ENCODE measurements around the gene BUB1. TPM values are rescaled to one million over a fixed set of nuclear protein-coding genes. Genes with fewer than 3 reads are reported as not detected.

Gene BUB1
- total RNA-seq, 6 donors from 2014 or later = 1.0 to 4.7 (median 3.0) TPM

DNA sequence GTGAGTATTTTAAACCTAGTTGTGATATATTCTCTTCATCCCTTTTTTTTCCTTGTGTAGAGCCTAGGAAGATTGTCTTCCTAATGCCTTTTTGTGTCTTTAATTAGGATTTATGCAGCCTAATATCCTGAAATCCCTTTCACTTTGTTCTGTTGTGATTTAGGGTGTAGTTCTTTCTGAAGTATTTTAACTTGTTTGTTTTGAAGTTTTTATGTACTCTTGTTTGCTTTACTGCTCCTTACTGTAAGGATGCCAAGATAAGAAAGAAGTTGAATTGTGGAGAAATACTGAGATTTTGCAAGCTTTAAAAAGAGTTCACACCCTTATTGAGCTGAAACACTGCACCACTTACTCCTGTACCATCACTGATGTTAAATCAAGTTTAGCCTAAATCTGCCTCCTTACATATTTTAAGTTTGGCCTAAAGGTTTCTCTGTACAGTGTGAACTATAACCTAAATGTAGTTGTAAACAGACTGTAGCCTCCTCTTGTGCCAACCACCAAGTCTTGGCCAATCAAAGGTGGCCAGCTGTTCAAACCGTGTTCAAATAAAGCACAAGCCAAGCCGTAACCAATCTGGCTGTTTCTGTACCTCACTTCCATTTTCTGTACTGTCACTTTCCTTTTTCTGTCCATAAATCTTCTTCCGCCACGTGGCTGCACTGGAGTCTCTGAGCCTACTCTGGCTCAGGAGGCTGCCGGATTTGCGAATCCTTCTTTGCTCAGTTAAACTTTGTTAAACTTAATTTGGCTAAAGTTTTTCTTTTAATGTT is 36.8 kb upstream of the BUB1 start:
- ATAC-seq (ENCODE audit: low FRiP score in 2 of 2) = no peak
- no peaks in the 10 kb centered on the region for H3K36me3 ChIP-seq
- no peak for DNase-seq
- no peaks in the 10 kb centered on the region for H3K27me3 ChIP-seq
- H3K9me3 ChIP-seq = no peaks in the 10 kb centered on the region
- 51 to 56% methylated on average over 6 of the region's 6 CpGs for WGBS, 2 donors
- peaks cover 0 to 10% (median 1%) of the 10 kb centered on the region in 4 donors for H3K4me1 ChIP-seq
- H3K27ac ChIP-seq = no peak overlapping the region
- no peak for TF ChIP-seq POLR2A (IDR thresholded peaks at IDR 0.05)
- TF ChIP-seq POLR2AphosphoS5 (IDR thresholded peaks at IDR 0.05) = no peak
- TF ChIP-seq, protein P1, sequence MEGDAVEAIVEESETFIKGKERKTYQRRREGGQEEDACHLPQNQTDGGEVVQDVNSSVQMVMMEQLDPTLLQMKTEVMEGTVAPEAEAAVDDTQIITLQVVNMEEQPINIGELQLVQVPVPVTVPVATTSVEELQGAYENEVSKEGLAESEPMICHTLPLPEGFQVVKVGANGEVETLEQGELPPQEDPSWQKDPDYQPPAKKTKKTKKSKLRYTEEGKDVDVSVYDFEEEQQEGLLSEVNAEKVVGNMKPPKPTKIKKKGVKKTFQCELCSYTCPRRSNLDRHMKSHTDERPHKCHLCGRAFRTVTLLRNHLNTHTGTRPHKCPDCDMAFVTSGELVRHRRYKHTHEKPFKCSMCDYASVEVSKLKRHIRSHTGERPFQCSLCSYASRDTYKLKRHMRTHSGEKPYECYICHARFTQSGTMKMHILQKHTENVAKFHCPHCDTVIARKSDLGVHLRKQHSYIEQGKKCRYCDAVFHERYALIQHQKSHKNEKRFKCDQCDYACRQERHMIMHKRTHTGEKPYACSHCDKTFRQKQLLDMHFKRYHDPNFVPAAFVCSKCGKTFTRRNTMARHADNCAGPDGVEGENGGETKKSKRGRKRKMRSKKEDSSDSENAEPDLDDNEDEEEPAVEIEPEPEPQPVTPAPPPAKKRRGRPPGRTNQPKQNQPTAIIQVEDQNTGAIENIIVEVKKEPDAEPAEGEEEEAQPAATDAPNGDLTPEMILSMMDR (IDR thresholded peaks at IDR 0.05) = no peak
- TF ChIP-seq EP300 (IDR thresholded peaks at IDR 0.05) = no peak
- H3K4me3 ChIP-seq = no peak overlapping the region

DNA sequence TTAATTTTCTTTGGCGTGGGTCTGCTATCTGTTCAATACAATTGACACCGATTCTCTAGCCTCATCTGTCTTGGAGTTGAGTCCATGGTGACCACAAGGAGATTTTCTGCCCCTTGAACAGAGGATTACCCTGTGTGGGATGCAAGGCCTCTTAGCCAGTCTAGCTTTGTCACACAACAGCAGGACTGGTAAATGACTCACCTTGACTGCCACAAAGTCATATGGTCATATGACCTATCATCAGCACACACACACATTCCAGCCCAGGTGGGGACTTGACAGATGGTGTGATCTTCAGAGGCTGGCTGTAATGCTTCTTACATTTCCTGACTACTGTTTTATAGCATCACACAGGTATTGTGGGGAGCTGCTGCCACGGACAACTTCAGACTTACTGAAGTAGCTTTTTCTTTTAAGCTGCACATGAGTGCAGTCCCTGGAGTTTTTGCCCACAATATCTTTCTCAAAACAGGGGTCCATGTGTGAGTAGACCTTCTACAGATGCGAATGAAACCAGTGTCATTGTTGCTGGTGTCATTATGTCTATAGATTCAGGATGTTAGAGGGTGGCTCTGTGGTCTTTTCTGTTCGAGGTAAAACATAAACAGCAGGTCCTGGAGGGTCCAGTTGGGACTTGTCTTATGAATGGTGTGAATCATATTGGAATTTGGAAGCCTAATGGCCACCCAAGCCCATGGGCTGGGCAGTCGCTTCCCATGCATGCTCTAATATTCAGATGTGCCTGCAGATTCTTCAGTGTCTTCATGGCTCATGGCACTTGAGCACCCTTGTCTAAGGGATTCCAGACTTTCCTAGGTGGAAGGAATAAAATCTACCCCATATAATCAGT is 35.9 kb upstream of the BUB1 start:
- Histone ChIP-seq H3K9me3 (no peaks in the 10 kb centered on the region), H3K4me3 (no peak overlapping the region), H3K27ac (no peak overlapping the region), H3K4me1 (peaks cover 0 to 10% (median 1%) of the 10 kb centered on the region in 4 donors), H3K36me3 (no peaks in the 10 kb centered on the region), H3K27me3 (no peaks in the 10 kb centered on the region)
- 80 to 100% methylated on average over 4 to 6 of the region's 6 CpGs for WGBS, 2 donors
- DNase-seq (no peak), ATAC-seq (ENCODE audit: low FRiP score in 2 of 2) (no peak)
- TF ChIP-seq POLR2AphosphoS5 (IDR thresholded peaks at IDR 0.05) (no peak), EP300 (IDR thresholded peaks at IDR 0.05) (no peak)

DNA sequence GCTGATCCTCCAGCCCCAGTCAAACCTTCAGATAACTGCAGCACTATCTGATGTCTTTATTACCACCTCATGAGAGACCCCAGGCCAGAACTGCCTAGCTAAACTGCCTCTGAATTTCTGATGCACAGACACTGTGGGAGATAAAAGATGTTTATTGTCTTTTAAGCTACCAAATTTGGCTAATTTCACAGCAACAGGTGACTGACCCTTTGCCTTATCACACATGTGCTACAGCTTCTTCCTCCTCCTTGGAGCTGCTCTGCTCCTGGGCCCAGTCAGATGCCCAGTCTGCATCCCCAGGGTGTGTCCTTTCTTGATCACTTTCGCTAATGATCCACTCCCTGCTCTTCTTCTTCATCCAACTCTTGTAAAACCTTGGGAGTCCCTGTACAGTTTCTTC is 34.9 kb upstream of the BUB1 start:
- 95 to 100% methylated on average over 1 of the region's 1 CpG for WGBS, 2 donors

DNA sequence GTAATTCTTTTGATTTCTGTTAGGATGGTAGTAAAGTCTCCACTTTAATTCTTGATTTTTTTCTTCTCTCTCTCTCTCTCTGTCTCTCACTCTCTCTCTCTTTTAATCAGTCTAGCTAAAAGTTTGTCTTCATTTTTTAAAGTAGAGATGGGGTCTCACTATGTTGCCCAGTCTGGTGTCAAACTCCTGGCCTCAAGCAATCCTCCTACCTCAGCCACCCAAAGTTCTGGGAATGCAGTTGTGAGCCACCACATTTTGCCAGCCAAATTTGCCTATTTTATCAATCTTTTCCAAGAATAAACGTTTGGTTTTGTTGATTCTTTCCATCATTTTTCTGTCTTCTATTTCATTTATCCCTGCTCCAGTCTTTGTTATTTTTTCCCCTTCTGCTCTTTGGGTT is 30.6 kb upstream of the BUB1 start:
- ATAC-seq (ENCODE audit: low FRiP score in 2 of 2) (no peak), DNase-seq (no peak)
- 42 to 56% methylated on average over 1 of the region's 1 CpG for WGBS, 2 donors
- Histone ChIP-seq H3K27me3 (no peaks in the 10 kb centered on the region), H3K27ac (no peak overlapping the region), H3K36me3 (no peaks in the 10 kb centered on the region), H3K4me1 (no peaks in the 10 kb centered on the region), H3K4me3 (no peak overlapping the region), H3K9me3 (no peaks in the 10 kb centered on the region)
- TF ChIP-seq EP300 (IDR thresholded peaks at IDR 0.05) = no peak
- TF ChIP-seq POLR2AphosphoS5 (IDR thresholded peaks at IDR 0.05) = no peak

More for the DNA sequence above, 34.9 kb upstream of the BUB1 start:
- H3K27me3 ChIP-seq = no peaks in the 10 kb centered on the region
- H3K4me3 ChIP-seq = no peak overlapping the region
- ATAC-seq (ENCODE audit: low FRiP score in 2 of 2) (no peak), DNase-seq (no peak)
- H3K4me1 ChIP-seq = peaks cover 0 to 10% (median 1%) of the 10 kb centered on the region in 4 donors
- TF ChIP-seq EP300 (IDR thresholded peaks at IDR 0.05) (no peak), POLR2A (IDR thresholded peaks at IDR 0.05) (no peak), POLR2AphosphoS5 (IDR thresholded peaks at IDR 0.05) (no peak)
- TF ChIP-seq, protein P1 (IDR thresholded peaks at IDR 0.05) = no peak
- no peaks in the 10 kb centered on the region for H3K36me3 ChIP-seq
- H3K27ac ChIP-seq = no peak overlapping the region
- H3K9me3 ChIP-seq = no peaks in the 10 kb centered on the region

DNA sequence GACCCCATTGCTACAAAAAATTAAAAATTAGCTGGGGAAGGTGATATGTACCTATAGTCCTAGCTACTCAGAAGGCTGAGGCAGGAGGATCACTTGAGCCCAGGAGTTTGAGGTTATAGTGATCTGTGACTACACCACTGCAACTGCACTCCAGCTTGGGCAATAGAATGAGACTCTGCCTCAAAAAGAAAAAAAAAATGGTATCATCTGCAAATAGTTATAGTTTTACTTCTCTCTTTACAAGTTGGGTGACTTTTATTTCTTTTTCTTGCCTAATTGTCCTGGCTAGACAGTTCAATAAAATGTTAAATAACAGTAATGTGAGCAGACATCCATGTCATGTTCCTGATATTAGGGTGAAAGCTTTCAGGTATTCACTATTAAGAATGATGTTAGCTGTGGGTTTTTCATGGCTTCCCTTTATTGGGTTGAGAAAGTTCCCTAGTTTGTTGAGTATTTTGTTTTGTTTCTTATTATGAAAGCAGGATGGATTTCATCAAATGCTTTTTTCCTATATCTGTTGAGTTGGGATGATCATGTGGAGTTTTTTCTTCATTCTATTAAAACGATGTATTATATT is 29.6 kb upstream of the BUB1 start:
- ATAC-seq (ENCODE audit: low FRiP score in 2 of 2) (no peak), DNase-seq (no peak)
- H3K4me3 ChIP-seq = no peak overlapping the region
- no peak overlapping the region for H3K27ac ChIP-seq
- H3K27me3 ChIP-seq = no peaks in the 10 kb centered on the region
- H3K9me3 ChIP-seq = no peaks in the 10 kb centered on the region
- no peaks in the 10 kb centered on the region for H3K36me3 ChIP-seq
- no peak for TF ChIP-seq POLR2A (IDR thresholded peaks at IDR 0.05)
- no peak for TF ChIP-seq POLR2AphosphoS5 (IDR thresholded peaks at IDR 0.05)
- TF ChIP-seq, protein P1 (IDR thresholded peaks at IDR 0.05) = no peak
- TF ChIP-seq EP300 (IDR thresholded peaks at IDR 0.05) = no peak
- peaks cover 0 to 3% (median 0%) of the 10 kb centered on the region in 4 donors for H3K4me1 ChIP-seq
- WGBS, 2 donors = 70 to 89% methylated on average over 1 of the region's 1 CpG
